GM12878 (cell line): ENCODE measurements around the gene TMEM132D. TPM values are rescaled to one million over a fixed set of nuclear protein-coding genes. Genes with fewer than 3 reads are reported as not detected.

Experiments used
- ATAC-seq: fragments of 200-7000 bp; cut with Tn5 transposase; 3 replicates; pipeline ENCODE4 v1.9.1; 2020; ENCODE audit warnings: mild to moderate bottlenecking, moderate library complexity
- BruUV-seq: library from RNA; stranded (reverse); fragments of 400-500 nt; replicated peaks from 2 replicates; lab custom pipeline; 2021; lab: Mats Ljungman, UMichigan
- CTCF ChIA-PET: fragments of 300-600 bp; sonication (Branson Sonifier 250); formaldehyde crosslinking; extraction: SDS; loops from one replicate; lab custom pipeline; 2021; ENCODE audit warnings: inconsistent platforms; lab: Yijun Ruan, JAX
- POLR2A ChIA-PET: fragments of 350-600 bp; formaldehyde crosslinking; extraction: SDS; loops from one replicate; lab custom pipeline; 2021; ENCODE audit warnings: inconsistent platforms; lab: Charles Lee
- RAD21 ChIA-PET: fragments of 300-600 bp; sonication (Branson Sonifier 250); formaldehyde crosslinking; loops from one replicate; lab custom pipeline; 2023; ENCODE audit warnings: antibody characterized with exemption; ENCODE audit not compliant: unreplicated experiment; lab: Charles Lee
- SMC1A ChIA-PET: fragments of 300-600 bp; sonication (Branson Sonifier 250); formaldehyde crosslinking; loops from one replicate; lab custom pipeline; 2023; ENCODE audit not compliant: unreplicated experiment, uncharacterized antibody; lab: Charles Lee
- DNase-seq: peaks from one replicate; pipeline ENCODE4 v3.0.0-alpha.2; 2011; ENCODE audit warnings: low read depth, low spot score
- FAIRE-seq: peaks from 3 replicates; lab custom pipeline; 2011; peaks lifted over from hg19 to GRCh38; lab: Jason Lieb, UNC
- H2AFZ ChIP-seq: 2 replicates; pipeline ENCODE4 v1.6.0; 2011; ENCODE audit warnings: low read depth, low read length, control low read depth; ENCODE audit not compliant: control insufficient read depth
- H3K27ac ChIP-seq: 2 replicates; pipeline ENCODE4 v1.5.1; 2011; ENCODE audit warnings: control low read depth; ENCODE audit not compliant: control insufficient read depth, insufficient read depth
- H3K27me3 ChIP-seq, 2 experiments: replicated peaks in 1 of 2; 2 replicates each; pipeline versions ENCODE4 v1.6.0 to v1.6.1; 2011; ENCODE audit warnings: low read length in 1 of 2; ENCODE audit not compliant: control insufficient read depth in 2 of 2, insufficient read depth in 2 of 2
- H3K36me3 ChIP-seq, 2 experiments: 2 replicates each; pipeline ENCODE4 v1.5.1; 2011; ENCODE audit warnings: low read length in 1 of 2; ENCODE audit not compliant: control insufficient read depth in 2 of 2, insufficient read depth in 2 of 2
- H3K4me1 ChIP-seq: 2 replicates; pipeline ENCODE4 v1.6.1; 2011; ENCODE audit warnings: mild to moderate bottlenecking, low read length, moderate library complexity, mixed read lengths; ENCODE audit not compliant: control insufficient read depth, insufficient read depth
- H3K4me2 ChIP-seq: 2 replicates; pipeline ENCODE4 v1.6.0; 2011; ENCODE audit warnings: control low read depth; ENCODE audit not compliant: control insufficient read depth, insufficient read depth
- H3K4me3 ChIP-seq: fragments of 200-600 bp; sonication (generic); 2 replicates; pipeline ENCODE4 v1.5.1; 2016
- H3K79me2 ChIP-seq: 2 replicates; pipeline ENCODE4 v1.6.0; 2011; ENCODE audit warnings: low read length; ENCODE audit not compliant: control insufficient read depth, insufficient read depth
- H3K9ac ChIP-seq: 2 replicates; pipeline ENCODE4 v1.8.0; 2011; ENCODE audit warnings: low read length, control low read depth, mixed read lengths; ENCODE audit not compliant: control insufficient read depth, insufficient read depth
- H3K9me3 ChIP-seq: replicated peaks from 3 replicates; pipeline ENCODE4 v1.5.1; 2011; ENCODE audit warnings: mild to moderate bottlenecking, low read length; ENCODE audit not compliant: control insufficient read depth, insufficient read depth
- H4K20me1 ChIP-seq: 2 replicates; pipeline ENCODE4 v1.6.0; 2011; ENCODE audit not compliant: control insufficient read depth, insufficient read depth
- JUND ChIP-seq: IDR thresholded peaks from 2 replicates; pipeline ENCODE4 v1.6.1; 2012; ENCODE audit warnings: low read depth, mild to moderate bottlenecking, low read length, improper control_type of control experiment, moderate library complexity
- MEF2B ChIP-seq: fragments of 450-650 bp; IDR thresholded peaks from 2 replicates; pipeline ENCODE4 v1.6.1; 2018; ENCODE audit warnings: mild to moderate bottlenecking, moderate library complexity; ENCODE audit not compliant: partially characterized antibody, poor library complexity, severe bottlenecking
- SIN3A ChIP-seq: IDR thresholded peaks from 2 replicates; pipeline ENCODE4 v1.6.1; 2012; ENCODE audit warnings: low read depth, low read length, improper control_type of control experiment
- SREBF2 ChIP-seq: IDR thresholded peaks from 2 replicates; pipeline ENCODE4 v1.6.1; 2012; ENCODE audit warnings: mild to moderate bottlenecking, low read length
- YBX1 ChIP-seq: fragments of 450-650 bp; IDR thresholded peaks from 2 replicates; pipeline ENCODE4 v1.6.1; 2016; ENCODE audit warnings: antibody characterized with exemption
- ZNF24 ChIP-seq: fragments of 450-650 bp; IDR thresholded peaks from 2 replicates; pipeline ENCODE4 v1.6.1; 2017; ENCODE audit warnings: antibody characterized with exemption, mild to moderate bottlenecking
- ZSCAN29 ChIP-seq: fragments of 450-650 bp; IDR thresholded peaks from 2 replicates; pipeline ENCODE4 v1.6.1; 2017; ENCODE audit warnings: mild to moderate bottlenecking, moderate library complexity
- WGBS: methylation state at CpG from one replicate; pipeline ENCODE4 v1.1.6; 2016; ENCODE audit warnings: low lambda C conversion rate; ENCODE audit not compliant: insufficient replicate concordance, insufficient coverage; ENCODE audit errors: missing lambda C conversion rate; 5-methylcytosine and 5-hydroxymethylcytosine counted together
- in situ Hi-C: fragments of 300-500 bp; cut with MboI; formaldehyde crosslinking; loops from 9 replicates; pipeline ENCODE4 v1.14.3; 2018; ENCODE audit warnings: mixed read lengths
- intact Hi-C: fragments of 100-400 bp; cut with micrococcal nuclease; formaldehyde crosslinking; loops from one replicate; pipeline ENCODE4 v1.14.2; 2022; ENCODE audit not compliant: unreplicated experiment
- polyA plus RNA-seq, 11 experiments: library from polyadenylated mRNA; depleted of rRNA in 4 of 11; unstranded in 6 of 11; stranded (reverse) in 5 of 11; fragments of >200 nt; fragmentation: Nextera tagmentation in 4 of 11; fragmentation: Illumina TruSeq in 1 of 11; extraction: Ambion mirVana in 4 of 11; extraction: Trizol in 1 of 11; gene quantifications; 1 replicate in 1 of 11; 2 replicates in 10 of 11; pipeline versions ENCODE4 v1.2.1 to v1.2.3, GENCODE V29; 2011 to 2016; ENCODE audit warnings: inconsistent platforms in 2 of 11, missing spikeins in 2 of 11, low read depth in 1 of 11
- total RNA-seq, 4 experiments: library from RNA; depleted of rRNA in 3 of 4; stranded (reverse); fragments of >200 nt in 3 of 4; fragmentation: Illumina TruSeq in 1 of 4; extraction: Trizol in 1 of 4; gene quantifications; 2 replicates each; pipeline versions ENCODE4 v1.2.1 to v1.2.3, GENCODE V29; 2013 to 2021
- TF ChIP-seq, protein P1 (sequence below): fragments of 450-650 bp; formaldehyde crosslinking; IDR thresholded peaks from 2 replicates; pipeline ENCODE4 v1.4.0; 2020; ENCODE audit warnings: mild to moderate bottlenecking, moderate library complexity
- TF ChIP-seq, protein P2 (sequence below): IDR thresholded peaks from 2 replicates; pipeline ENCODE4 v1.6.1; 2012; ENCODE audit warnings: low read length, inconsistent platforms
- TF ChIP-seq, protein P3 (sequence below): IDR thresholded peaks from 2 replicates; pipeline ENCODE4 v1.6.1; 2012; ENCODE audit warnings: improper control_type of control experiment, low read depth, low read length; ENCODE audit not compliant: insufficient replicate concordance
- TF ChIP-seq, protein P4 (sequence below): fragments of 450-650 bp; IDR thresholded peaks from 2 replicates; pipeline ENCODE4 v1.6.1; 2017; ENCODE audit warnings: borderline replicate concordance
- TF ChIP-seq, protein P5 (sequence below): IDR thresholded peaks from 2 replicates; pipeline ENCODE4 v1.6.1; 2012; ENCODE audit warnings: low read depth, low read length, improper control_type of control experiment

The TMEM132D gene
- total and polyA plus RNA-seq, 10 of the 15 experiments (the other 5 are each of a cell fraction or from before 2014, with no cell fraction given): under 0.01 to 0.12 (median 0.02) TPM; not detected in 3

DNA sequence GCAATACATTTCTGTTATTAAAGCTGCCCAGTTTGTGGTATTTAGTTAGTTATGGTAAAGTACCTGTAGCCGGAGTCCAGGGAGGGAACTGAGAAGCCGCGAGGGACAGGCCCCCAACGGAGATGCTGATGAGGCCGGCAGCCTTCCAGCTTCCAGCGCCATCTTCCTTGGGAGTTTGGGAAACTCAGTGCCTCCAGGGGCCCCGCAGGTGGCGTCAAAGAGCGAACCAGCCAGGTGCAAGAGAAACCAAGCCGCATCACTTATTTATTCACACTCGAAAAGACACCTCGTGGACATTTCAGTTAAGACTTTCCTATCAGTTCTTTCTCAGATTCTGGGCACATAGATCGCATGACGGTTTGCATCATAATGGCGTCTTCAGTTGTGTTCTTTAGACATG, 833.9 kb downstream of the TMEM132D start (continued):
- no peak for TF ChIP-seq ZNF24
- TF ChIP-seq, protein P1, sequence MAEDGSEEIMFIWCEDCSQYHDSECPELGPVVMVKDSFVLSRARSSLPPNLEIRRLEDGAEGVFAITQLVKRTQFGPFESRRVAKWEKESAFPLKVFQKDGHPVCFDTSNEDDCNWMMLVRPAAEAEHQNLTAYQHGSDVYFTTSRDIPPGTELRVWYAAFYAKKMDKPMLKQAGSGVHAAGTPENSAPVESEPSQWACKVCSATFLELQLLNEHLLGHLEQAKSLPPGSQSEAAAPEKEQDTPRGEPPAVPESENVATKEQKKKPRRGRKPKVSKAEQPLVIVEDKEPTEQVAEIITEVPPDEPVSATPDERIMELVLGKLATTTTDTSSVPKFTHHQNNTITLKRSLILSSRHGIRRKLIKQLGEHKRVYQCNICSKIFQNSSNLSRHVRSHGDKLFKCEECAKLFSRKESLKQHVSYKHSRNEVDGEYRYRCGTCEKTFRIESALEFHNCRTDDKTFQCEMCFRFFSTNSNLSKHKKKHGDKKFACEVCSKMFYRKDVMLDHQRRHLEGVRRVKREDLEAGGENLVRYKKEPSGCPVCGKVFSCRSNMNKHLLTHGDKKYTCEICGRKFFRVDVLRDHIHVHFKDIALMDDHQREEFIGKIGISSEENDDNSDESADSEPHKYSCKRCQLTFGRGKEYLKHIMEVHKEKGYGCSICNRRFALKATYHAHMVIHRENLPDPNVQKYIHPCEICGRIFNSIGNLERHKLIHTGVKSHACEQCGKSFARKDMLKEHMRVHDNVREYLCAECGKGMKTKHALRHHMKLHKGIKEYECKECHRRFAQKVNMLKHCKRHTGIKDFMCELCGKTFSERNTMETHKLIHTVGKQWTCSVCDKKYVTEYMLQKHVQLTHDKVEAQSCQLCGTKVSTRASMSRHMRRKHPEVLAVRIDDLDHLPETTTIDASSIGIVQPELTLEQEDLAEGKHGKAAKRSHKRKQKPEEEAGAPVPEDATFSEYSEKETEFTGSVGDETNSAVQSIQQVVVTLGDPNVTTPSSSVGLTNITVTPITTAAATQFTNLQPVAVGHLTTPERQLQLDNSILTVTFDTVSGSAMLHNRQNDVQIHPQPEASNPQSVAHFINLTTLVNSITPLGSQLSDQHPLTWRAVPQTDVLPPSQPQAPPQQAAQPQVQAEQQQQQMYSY: no peak
- TF ChIP-seq MEF2B: no peak
- TF ChIP-seq, protein P2, sequence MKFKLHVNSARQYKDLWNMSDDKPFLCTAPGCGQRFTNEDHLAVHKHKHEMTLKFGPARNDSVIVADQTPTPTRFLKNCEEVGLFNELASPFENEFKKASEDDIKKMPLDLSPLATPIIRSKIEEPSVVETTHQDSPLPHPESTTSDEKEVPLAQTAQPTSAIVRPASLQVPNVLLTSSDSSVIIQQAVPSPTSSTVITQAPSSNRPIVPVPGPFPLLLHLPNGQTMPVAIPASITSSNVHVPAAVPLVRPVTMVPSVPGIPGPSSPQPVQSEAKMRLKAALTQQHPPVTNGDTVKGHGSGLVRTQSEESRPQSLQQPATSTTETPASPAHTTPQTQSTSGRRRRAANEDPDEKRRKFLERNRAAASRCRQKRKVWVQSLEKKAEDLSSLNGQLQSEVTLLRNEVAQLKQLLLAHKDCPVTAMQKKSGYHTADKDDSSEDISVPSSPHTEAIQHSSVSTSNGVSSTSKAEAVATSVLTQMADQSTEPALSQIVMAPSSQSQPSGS: no peak
- TF ChIP-seq JUND: no peak
- no peak for TF ChIP-seq ZSCAN29
- no peak for TF ChIP-seq SIN3A

DNA sequence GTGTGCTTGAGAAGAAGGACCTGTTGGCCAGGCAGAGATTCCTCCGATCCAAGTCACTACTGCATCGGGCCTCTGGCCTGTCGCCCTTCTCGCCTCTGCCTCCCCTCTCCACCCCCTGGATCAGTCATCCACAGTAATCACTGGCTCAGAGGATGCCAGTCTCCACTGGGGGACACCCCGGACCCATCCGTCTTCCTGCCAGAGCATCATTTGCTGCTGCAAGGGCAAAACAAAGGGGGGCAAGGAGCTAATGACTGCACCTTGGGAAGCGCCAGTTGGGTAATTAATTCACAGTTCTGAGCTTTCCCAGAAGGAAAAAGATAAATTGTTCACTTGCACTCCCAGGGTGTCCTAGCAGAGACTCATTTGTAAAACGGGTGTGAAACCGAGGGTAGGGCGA, 835.1 kb downstream of the TMEM132D start:
- BruUV-seq: no TSS peak
- ChIA-PET CTCF (no interaction called here), SMC1A (no interaction called here), POLR2A (no interaction called here), RAD21 (no interaction called here)
- Histone ChIP-seq H3K4me2 (no peak overlapping the region), H3K4me1 (no peaks in the 10 kb centered on the region), H3K27me3 (no peaks in the 10 kb centered on the region; a peak in 2 of 4 replicates), H3K27ac (no peak overlapping the region), H3K9me3 (no peaks in the 10 kb centered on the region), H3K4me3 (no peak overlapping the region), H3K36me3 (no peaks in the 10 kb centered on the region), H2AFZ (no peak overlapping the region), H3K9ac (no peak overlapping the region), H3K79me2 (no peaks in the 10 kb centered on the region), H4K20me1 (no peaks in the 10 kb centered on the region)
- FAIRE-seq: no peak
- WGBS: 29% methylated on average over 10 of the region's 10 CpGs
- intact Hi-C loops (no loop called here), in situ Hi-C loops (no loop called here)
- DNase-seq: no peak
- ATAC-seq: no peak
- TF ChIP-seq, protein P3, sequence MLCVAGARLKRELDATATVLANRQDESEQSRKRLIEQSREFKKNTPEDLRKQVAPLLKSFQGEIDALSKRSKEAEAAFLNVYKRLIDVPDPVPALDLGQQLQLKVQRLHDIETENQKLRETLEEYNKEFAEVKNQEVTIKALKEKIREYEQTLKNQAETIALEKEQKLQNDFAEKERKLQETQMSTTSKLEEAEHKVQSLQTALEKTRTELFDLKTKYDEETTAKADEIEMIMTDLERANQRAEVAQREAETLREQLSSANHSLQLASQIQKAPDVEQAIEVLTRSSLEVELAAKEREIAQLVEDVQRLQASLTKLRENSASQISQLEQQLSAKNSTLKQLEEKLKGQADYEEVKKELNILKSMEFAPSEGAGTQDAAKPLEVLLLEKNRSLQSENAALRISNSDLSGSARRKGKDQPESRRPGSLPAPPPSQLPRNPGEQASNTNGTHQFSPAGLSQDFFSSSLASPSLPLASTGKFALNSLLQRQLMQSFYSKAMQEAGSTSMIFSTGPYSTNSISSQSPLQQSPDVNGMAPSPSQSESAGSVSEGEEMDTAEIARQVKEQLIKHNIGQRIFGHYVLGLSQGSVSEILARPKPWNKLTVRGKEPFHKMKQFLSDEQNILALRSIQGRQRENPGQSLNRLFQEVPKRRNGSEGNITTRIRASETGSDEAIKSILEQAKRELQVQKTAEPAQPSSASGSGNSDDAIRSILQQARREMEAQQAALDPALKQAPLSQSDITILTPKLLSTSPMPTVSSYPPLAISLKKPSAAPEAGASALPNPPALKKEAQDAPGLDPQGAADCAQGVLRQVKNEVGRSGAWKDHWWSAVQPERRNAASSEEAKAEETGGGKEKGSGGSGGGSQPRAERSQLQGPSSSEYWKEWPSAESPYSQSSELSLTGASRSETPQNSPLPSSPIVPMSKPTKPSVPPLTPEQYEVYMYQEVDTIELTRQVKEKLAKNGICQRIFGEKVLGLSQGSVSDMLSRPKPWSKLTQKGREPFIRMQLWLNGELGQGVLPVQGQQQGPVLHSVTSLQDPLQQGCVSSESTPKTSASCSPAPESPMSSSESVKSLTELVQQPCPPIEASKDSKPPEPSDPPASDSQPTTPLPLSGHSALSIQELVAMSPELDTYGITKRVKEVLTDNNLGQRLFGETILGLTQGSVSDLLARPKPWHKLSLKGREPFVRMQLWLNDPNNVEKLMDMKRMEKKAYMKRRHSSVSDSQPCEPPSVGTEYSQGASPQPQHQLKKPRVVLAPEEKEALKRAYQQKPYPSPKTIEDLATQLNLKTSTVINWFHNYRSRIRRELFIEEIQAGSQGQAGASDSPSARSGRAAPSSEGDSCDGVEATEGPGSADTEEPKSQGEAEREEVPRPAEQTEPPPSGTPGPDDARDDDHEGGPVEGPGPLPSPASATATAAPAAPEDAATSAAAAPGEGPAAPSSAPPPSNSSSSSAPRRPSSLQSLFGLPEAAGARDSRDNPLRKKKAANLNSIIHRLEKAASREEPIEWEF: no peak
- TF ChIP-seq SREBF2 (no peak), YBX1 (no peak)
- TF ChIP-seq, protein P4, sequence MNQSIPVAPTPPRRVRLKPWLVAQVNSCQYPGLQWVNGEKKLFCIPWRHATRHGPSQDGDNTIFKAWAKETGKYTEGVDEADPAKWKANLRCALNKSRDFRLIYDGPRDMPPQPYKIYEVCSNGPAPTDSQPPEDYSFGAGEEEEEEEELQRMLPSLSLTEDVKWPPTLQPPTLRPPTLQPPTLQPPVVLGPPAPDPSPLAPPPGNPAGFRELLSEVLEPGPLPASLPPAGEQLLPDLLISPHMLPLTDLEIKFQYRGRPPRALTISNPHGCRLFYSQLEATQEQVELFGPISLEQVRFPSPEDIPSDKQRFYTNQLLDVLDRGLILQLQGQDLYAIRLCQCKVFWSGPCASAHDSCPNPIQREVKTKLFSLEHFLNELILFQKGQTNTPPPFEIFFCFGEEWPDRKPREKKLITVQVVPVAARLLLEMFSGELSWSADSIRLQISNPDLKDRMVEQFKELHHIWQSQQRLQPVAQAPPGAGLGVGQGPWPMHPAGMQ: no peak
- TF ChIP-seq, protein P5, sequence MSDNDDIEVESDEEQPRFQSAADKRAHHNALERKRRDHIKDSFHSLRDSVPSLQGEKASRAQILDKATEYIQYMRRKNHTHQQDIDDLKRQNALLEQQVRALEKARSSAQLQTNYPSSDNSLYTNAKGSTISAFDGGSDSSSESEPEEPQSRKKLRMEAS: no peak
